OCI-LY7 (cell line): ENCODE data around the gene CABP1. TPM values are rescaled to one million over a fixed set of nuclear protein-coding genes. Genes with fewer than 3 reads are reported as not detected.

Experiments
- BruUV-seq: library from RNA; stranded (reverse); fragments of 400-500 nt; replicated peaks from 2 replicates; lab custom pipeline; 2021; lab: Mats Ljungman, UMichigan
- CTCF ChIA-PET: fragments of 300-600 bp; sonication (Branson Sonifier 250); formaldehyde crosslinking; loops from one replicate; lab custom pipeline; 2022; ENCODE audit warnings: antibody characterized with exemption; ENCODE audit not compliant: unreplicated experiment; lab: Charles Lee
- POLR2A ChIA-PET: fragments of 300-600 bp; sonication (Branson Sonifier 250); formaldehyde crosslinking; loops from one replicate; lab custom pipeline; 2022; ENCODE audit warnings: antibody characterized with exemption; lab: Charles Lee
- DNase-seq: peaks from one replicate; pipeline ENCODE4 v3.0.0-alpha.2; 2015; ENCODE audit warnings: low spot score
- H2AFZ ChIP-seq: fragments of 200-600 bp; sonication (generic), shearing (Covaris generic); 2 replicates; pipeline ENCODE4 v1.6.1; 2014; ENCODE audit warnings: mild to moderate bottlenecking, antibody characterized with exemption, low read length, moderate library complexity
- H3K27ac ChIP-seq: fragments of 200-600 bp; sonication (generic); 2 replicates; pipeline ENCODE4 v1.5.1; 2014; ENCODE audit warnings: mixed run types, low read depth, mild to moderate bottlenecking, moderate library complexity, low read length, inconsistent platforms; ENCODE audit not compliant: poor library complexity, severe bottlenecking
- H3K36me3 ChIP-seq: fragments of 200-600 bp; sonication (generic); 2 replicates; pipeline ENCODE4 v1.6.1; 2014; ENCODE audit warnings: mild to moderate bottlenecking, antibody characterized with exemption, low read length, moderate library complexity, mixed read lengths; ENCODE audit not compliant: insufficient read depth
- H3K4me1 ChIP-seq: fragments of 200-600 bp; sonication (generic); 2 replicates; pipeline ENCODE4 v1.5.1; 2014; ENCODE audit warnings: mild to moderate bottlenecking, low read length; ENCODE audit not compliant: insufficient read depth, poor library complexity, severe bottlenecking
- H3K4me2 ChIP-seq: fragments of 200-600 bp; sonication (generic); 2 replicates; pipeline ENCODE4 v1.6.1; 2014; ENCODE audit warnings: mild to moderate bottlenecking, low read length
- H3K4me3 ChIP-seq: fragments of 200-600 bp; sonication (generic); 2 replicates; pipeline ENCODE4 v1.5.1; 2014; ENCODE audit warnings: mild to moderate bottlenecking, low read depth, low read length; ENCODE audit not compliant: poor library complexity, severe bottlenecking
- H3K79me2 ChIP-seq: fragments of 200-600 bp; sonication (generic); 2 replicates; pipeline ENCODE4 v1.6.1; 2016; ENCODE audit warnings: low read depth, mild to moderate bottlenecking, low read length, moderate library complexity, mixed read lengths; ENCODE audit not compliant: insufficient read depth
- H3K9me2 ChIP-seq: fragments of 200-600 bp; sonication (generic); 2 replicates; pipeline ENCODE4 v1.6.1; 2016; ENCODE audit warnings: mild to moderate bottlenecking, low read length, mixed read lengths; ENCODE audit not compliant: insufficient read depth
- H3K9me3 ChIP-seq: fragments of 200-600 bp; sonication (generic); 2 replicates; pipeline ENCODE4 v1.6.1; 2014; ENCODE audit warnings: mild to moderate bottlenecking, mixed run types, low read length, mixed read lengths
- H4K20me1 ChIP-seq: fragments of 200-600 bp; sonication (generic); 2 replicates; pipeline ENCODE4 v1.6.1; 2014; ENCODE audit warnings: mild to moderate bottlenecking, antibody characterized with exemption, low read length, moderate library complexity, mixed read lengths; ENCODE audit not compliant: insufficient read depth
- CTCF ChIP-seq: fragments of 200-600 bp; sonication (generic); conservative IDR thresholded peaks from 2 replicates; pipeline ENCODE4 v1.5.1; 2014; ENCODE audit warnings: mild to moderate bottlenecking, antibody characterized with exemption, low read length, moderate library complexity, mixed read lengths
- EZH2phosphoT487 ChIP-seq: fragments of 200-600 bp; sonication (generic); IDR thresholded peaks from 2 replicates; pipeline ENCODE4 v1.6.1; 2018; ENCODE audit warnings: low read depth, borderline replicate concordance, mild to moderate bottlenecking, mixed run types, antibody characterized with exemption, low read length, moderate library complexity, mixed read lengths
- intact Hi-C: fragments of 100-400 bp; cut with micrococcal nuclease; formaldehyde crosslinking; loops from one replicate; pipeline ENCODE4 v1.10.0; 2022; ENCODE audit not compliant: unreplicated experiment
- total RNA-seq, 2 experiments: library from RNA; depleted of rRNA in 1 of 2; stranded (reverse); fragments of >200 nt in 1 of 2; shearing (Covaris generic) in 1 of 2; gene quantifications; 2 replicates each; pipeline ENCODE4 v1.2.3, GENCODE V29; 2014 to 2022

Gene CABP1
- total RNA-seq, 2 experiments from 2014 or later, result 0.79 to 3.8 TPM

GRCh38 chr12:120649442-120650232 is 9.2 kb downstream of the CABP1 start:
- Histone ChIP-seq H3K4me1 (peaks cover 42% of the 10 kb centered on the region), H3K27ac (no peak overlapping the region), H3K9me3 (no peaks in the 10 kb centered on the region), H3K4me2 (peak overlapping the region; percentile 62), H3K36me3 (no peaks in the 10 kb centered on the region), H3K79me2 (no peaks in the 10 kb centered on the region), H3K9me2 (no peaks in the 10 kb centered on the region), H2AFZ (peak overlapping the region; percentile 78; the same call in 1 of the 2 replicates), H4K20me1 (no peaks in the 10 kb centered on the region), H3K4me3 (peak overlapping the region; percentile 30)
- intact Hi-C loops, result loop anchor here (1.0 kb wide), 1 partner anchor 322 kb away; no protein-coding TSS in a partner anchor
- TF ChIP-seq CTCF, result peak; percentile 58; the same call in 1 of the 2 replicates
- no peak for TF ChIP-seq EZH2phosphoT487
- no peak for DNase-seq
- CTCF ChIA-PET, result interaction anchor here (0.5 to 1.9 kb wide), 14 partner anchors 9 to 517 kb away, joined by 3 to 8 read pairs (median 4); partner anchors contain the start of genes MLEC, POP5 and UNC119B
- no TSS peak for BruUV-seq
- POLR2A ChIA-PET, result interaction anchor here (0.6 to 3.3 kb wide), 8 partner anchors 10 to 154 kb away, joined by 3 to 10 read pairs (median 5); partner anchors contain the start of genes DYNLL1, MLEC and POP5

- no peaks in the 10 kb centered on the region for H3K79me2 ChIP-seq
- TF ChIP-seq CTCF (no peak), EZH2phosphoT487 (no peak)
- DNase-seq, result no peak
- H3K4me3 ChIP-seq, result no peak overlapping the region
- no peak overlapping the region for H3K4me2 ChIP-seq
- no peaks in the 10 kb centered on the region for H3K9me2 ChIP-seq
- H3K9me3 ChIP-seq, result no peaks in the 10 kb centered on the region
- H3K27ac ChIP-seq, result no peak overlapping the region
- POLR2A ChIA-PET, result interaction anchor here (1.0 to 3.3 kb wide), 4 partner anchors 9 to 25 kb away, joined by 4 to 10 read pairs (median 4); no protein-coding TSS in a partner anchor
- no peaks in the 10 kb centered on the region for H4K20me1 ChIP-seq
- CTCF ChIA-PET, result interaction anchor here (0.8 to 1.6 kb wide), 3 partner anchors 24 to 67 kb away, joined by 3 to 4 read pairs (median 3); no protein-coding TSS in a partner anchor
- intact Hi-C loops, result no loop called here
- no TSS peak for BruUV-seq
- H2AFZ ChIP-seq, result no peak overlapping the region
- peaks cover 42% of the 10 kb centered on the region for H3K4me1 ChIP-seq
- no peaks in the 10 kb centered on the region for H3K36me3 ChIP-seq
Observed at GRCh38 chr12:120650233-120650690, 9.8 kb downstream of the CABP1 start.
